Brain microvascular endothelial cell (primary cell): ENCODE data around the gene EPB41L1.

ENCODE experiments used
- DNase-seq: peaks from one replicate; pipeline ENCODE4 v3.0.0-alpha.2; 2020
- H3K27ac ChIP-seq: fragments of 250-450 bp; sonication (Bioruptor Pico); 2 replicates; pipeline ENCODE4 v1.5.1; 2020; ENCODE audit warnings: mild to moderate bottlenecking, moderate library complexity
- H3K27me3 ChIP-seq: fragments of 250-450 bp; sonication (Bioruptor Pico); replicated peaks from 2 replicates; pipeline ENCODE4 v1.5.1; 2020; ENCODE audit warnings: mild to moderate bottlenecking
- H3K36me3 ChIP-seq: fragments of 250-450 bp; sonication (Bioruptor Pico); replicated peaks from 2 replicates; pipeline ENCODE4 v1.5.1; 2020; ENCODE audit warnings: mild to moderate bottlenecking
- H3K4me3 ChIP-seq: 2 replicates; pipeline ENCODE4 v1.5.1; 2011; ENCODE audit warnings: low read depth, mild to moderate bottlenecking, control low read depth, low read length, moderate library complexity
- CTCF ChIP-seq: IDR thresholded peaks from 2 replicates; pipeline ENCODE4 v1.5.1; 2011; ENCODE audit warnings: low read depth, mild to moderate bottlenecking, moderate library complexity, low read length, control low read depth, inconsistent platforms; ENCODE audit errors: missing control alignments
- in situ Hi-C: cut with HindIII; loops from 2 replicates; pipeline ENCODE4 v1.10.0; 2017; ENCODE audit warnings: low sequenced_read_pairs, low pct_ligation_motif_present

EPB41L1 gene

GRCh38 chr20:36275441-36276189 lies 121.1 kb downstream of the EPB41L1 start:
- no peak for TF ChIP-seq CTCF
- H3K4me3 ChIP-seq, result no peak overlapping the region
- no peaks in the 10 kb centered on the region for H3K36me3 ChIP-seq
- DNase-seq, result no peak
- H3K27ac ChIP-seq, result no peak overlapping the region
- H3K27me3 ChIP-seq, result peaks cover 13% of the 10 kb centered on the region
- in situ Hi-C loops, result no loop called here

GRCh38 chr20:36277546-36277945 lies 123.0 kb downstream of the EPB41L1 start:
- Histone ChIP-seq H3K4me3 (no peak overlapping the region), H3K27ac (no peak overlapping the region), H3K36me3 (no peaks in the 10 kb centered on the region), H3K27me3 (peaks cover 13% of the 10 kb centered on the region)
- TF ChIP-seq CTCF, result no peak
- DNase-seq, result no peak
- in situ Hi-C loops, result no loop called here

- Histone ChIP-seq H3K36me3 (no peaks in the 10 kb centered on the region), H3K27me3 (peaks cover 4% of the 10 kb centered on the region), H3K4me3 (no peak overlapping the region), H3K27ac (no peak overlapping the region)
- no peak for DNase-seq
- TF ChIP-seq CTCF, result no peak
- in situ Hi-C loops, result no loop called here
Observed at GRCh38 chr20:36279362-36279761, 124.8 kb downstream of the EPB41L1 start.

- TF ChIP-seq CTCF, result no peak
- H3K4me3 ChIP-seq, result no peak overlapping the region
- H3K27me3 ChIP-seq, result peaks cover 2% of the 10 kb centered on the region
- no peak for DNase-seq
- H3K36me3 ChIP-seq, result no peaks in the 10 kb centered on the region
- in situ Hi-C loops, result no loop called here
- H3K27ac ChIP-seq, result no peak overlapping the region
Observed at GRCh38 chr20:36279776-36280175, 125.2 kb downstream of the EPB41L1 start.

GRCh38 chr20:36281785-36282380 lies 127.3 kb downstream of the EPB41L1 start:
- DNase-seq, result no peak
- H3K27ac ChIP-seq, result no peak overlapping the region
- TF ChIP-seq CTCF, result no peak
- peaks cover 2% of the 10 kb centered on the region for H3K27me3 ChIP-seq
- no peaks in the 10 kb centered on the region for H3K36me3 ChIP-seq
- no peak overlapping the region for H3K4me3 ChIP-seq
- in situ Hi-C loops, result no loop called here
